ENCODE data around the gene RALGAPA2. TPM values are rescaled to one million over a fixed set of nuclear protein-coding genes. Genes with fewer than 3 reads are reported as not detected.

RALGAPA2 gene
- polyA plus RNA-seq, 1 donor from 2014 or later: 21.8 TPM

DNA sequence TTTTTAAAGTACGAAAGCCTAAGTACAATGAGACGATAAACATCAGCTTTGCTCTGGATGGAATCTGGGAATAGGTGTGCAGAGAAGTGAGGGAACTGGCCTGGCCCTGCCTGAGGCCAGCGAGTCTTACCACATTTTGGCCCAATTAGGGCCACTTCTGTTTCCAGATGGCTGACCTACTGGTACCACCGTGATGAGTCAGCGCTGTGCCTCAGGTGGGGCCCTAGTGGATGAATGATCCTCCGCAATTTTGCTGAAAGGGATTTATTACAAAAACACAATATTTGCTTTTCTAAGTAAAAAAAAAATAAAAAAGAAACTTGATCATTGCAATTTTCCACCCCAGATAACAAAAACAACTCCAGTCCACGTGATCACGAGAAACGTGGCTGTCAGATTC, 322.1 kb downstream of the RALGAPA2 start:
- TF ChIP-seq TAF1 (IDR thresholded peaks at IDR 0.05; ENCODE audit: low read depth) (no peak), POLR2AphosphoS5 (IDR thresholded peaks at IDR 0.05) (no peak), MXI1 (conservative IDR thresholded peaks at IDR 0.05; ENCODE audit: poor library complexity, severe bottlenecking) (no peak), RAD21 (conservative IDR thresholded peaks at IDR 0.05) (no peak)
- TF ChIP-seq, protein P1, sequence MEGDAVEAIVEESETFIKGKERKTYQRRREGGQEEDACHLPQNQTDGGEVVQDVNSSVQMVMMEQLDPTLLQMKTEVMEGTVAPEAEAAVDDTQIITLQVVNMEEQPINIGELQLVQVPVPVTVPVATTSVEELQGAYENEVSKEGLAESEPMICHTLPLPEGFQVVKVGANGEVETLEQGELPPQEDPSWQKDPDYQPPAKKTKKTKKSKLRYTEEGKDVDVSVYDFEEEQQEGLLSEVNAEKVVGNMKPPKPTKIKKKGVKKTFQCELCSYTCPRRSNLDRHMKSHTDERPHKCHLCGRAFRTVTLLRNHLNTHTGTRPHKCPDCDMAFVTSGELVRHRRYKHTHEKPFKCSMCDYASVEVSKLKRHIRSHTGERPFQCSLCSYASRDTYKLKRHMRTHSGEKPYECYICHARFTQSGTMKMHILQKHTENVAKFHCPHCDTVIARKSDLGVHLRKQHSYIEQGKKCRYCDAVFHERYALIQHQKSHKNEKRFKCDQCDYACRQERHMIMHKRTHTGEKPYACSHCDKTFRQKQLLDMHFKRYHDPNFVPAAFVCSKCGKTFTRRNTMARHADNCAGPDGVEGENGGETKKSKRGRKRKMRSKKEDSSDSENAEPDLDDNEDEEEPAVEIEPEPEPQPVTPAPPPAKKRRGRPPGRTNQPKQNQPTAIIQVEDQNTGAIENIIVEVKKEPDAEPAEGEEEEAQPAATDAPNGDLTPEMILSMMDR (IDR thresholded peaks at IDR 0.05; ENCODE audit: poor library complexity, severe bottlenecking): no peak
- TF ChIP-seq, protein P2, sequence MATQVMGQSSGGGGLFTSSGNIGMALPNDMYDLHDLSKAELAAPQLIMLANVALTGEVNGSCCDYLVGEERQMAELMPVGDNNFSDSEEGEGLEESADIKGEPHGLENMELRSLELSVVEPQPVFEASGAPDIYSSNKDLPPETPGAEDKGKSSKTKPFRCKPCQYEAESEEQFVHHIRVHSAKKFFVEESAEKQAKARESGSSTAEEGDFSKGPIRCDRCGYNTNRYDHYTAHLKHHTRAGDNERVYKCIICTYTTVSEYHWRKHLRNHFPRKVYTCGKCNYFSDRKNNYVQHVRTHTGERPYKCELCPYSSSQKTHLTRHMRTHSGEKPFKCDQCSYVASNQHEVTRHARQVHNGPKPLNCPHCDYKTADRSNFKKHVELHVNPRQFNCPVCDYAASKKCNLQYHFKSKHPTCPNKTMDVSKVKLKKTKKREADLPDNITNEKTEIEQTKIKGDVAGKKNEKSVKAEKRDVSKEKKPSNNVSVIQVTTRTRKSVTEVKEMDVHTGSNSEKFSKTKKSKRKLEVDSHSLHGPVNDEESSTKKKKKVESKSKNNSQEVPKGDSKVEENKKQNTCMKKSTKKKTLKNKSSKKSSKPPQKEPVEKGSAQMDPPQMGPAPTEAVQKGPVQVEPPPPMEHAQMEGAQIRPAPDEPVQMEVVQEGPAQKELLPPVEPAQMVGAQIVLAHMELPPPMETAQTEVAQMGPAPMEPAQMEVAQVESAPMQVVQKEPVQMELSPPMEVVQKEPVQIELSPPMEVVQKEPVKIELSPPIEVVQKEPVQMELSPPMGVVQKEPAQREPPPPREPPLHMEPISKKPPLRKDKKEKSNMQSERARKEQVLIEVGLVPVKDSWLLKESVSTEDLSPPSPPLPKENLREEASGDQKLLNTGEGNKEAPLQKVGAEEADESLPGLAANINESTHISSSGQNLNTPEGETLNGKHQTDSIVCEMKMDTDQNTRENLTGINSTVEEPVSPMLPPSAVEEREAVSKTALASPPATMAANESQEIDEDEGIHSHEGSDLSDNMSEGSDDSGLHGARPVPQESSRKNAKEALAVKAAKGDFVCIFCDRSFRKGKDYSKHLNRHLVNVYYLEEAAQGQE (IDR thresholded peaks at IDR 0.05; ENCODE audit: borderline replicate concordance): no peak
- no peaks in the 10 kb centered on the region for H3K79me2 ChIP-seq (replicated peaks; ENCODE audit: insufficient read depth, low read length)
- no peak overlapping the region for H3K4me3 ChIP-seq (ENCODE audit: low read length)
- no peaks in the 10 kb centered on the region for H3F3A ChIP-seq (ENCODE audit: insufficient read depth, low read length, poor library complexity, severe bottlenecking)
- H4K20me1 ChIP-seq (ENCODE audit: insufficient read depth): no peaks in the 10 kb centered on the region
- no peaks in the 10 kb centered on the region for H3K9me3 ChIP-seq (ENCODE audit: low read length)
- no peaks in the 10 kb centered on the region for H3K27me3 ChIP-seq (ENCODE audit: insufficient read depth, low read depth, low read length)
- H2AFZ ChIP-seq (ENCODE audit: low read depth, low read length): no peak overlapping the region
- no peak overlapping the region for H3K27ac ChIP-seq (ENCODE audit: low read length)
- H3K36me3 ChIP-seq (ENCODE audit: insufficient read depth, low read length): no peaks in the 10 kb centered on the region
- H3K9me2 ChIP-seq (ENCODE audit: insufficient read depth, low read length): no peaks in the 10 kb centered on the region
- no peak overlapping the region for H3K4me2 ChIP-seq (ENCODE audit: low read length)
- H3K9ac ChIP-seq (ENCODE audit: low read length): no peak overlapping the region

DNA sequence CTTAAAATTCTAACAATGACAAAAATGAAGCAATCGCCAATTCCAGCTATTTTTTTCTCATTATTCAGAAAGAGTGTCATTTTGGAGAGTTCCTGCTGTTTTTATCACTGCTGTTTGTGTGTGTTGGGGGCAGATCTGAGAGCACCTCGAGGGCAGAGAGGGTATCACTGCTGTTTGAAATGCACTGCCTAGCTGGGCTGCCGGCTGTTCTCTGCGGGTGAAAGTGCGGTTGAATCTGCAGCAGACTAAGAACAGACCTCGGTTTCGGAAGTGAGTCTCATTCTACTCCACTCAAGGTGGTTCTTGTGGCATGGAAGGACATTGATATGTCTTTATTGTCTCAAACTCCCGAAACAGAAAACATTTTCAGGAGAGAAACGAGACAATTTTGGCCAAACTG, 326.3 kb downstream of the RALGAPA2 start:
- no peaks in the 10 kb centered on the region for H3K9me2 ChIP-seq (ENCODE audit: insufficient read depth, low read length)
- no peak overlapping the region for H2AFZ ChIP-seq (ENCODE audit: low read depth, low read length)
- H3K79me2 ChIP-seq (replicated peaks; ENCODE audit: insufficient read depth, low read length): no peaks in the 10 kb centered on the region
- TF ChIP-seq TAF1 (IDR thresholded peaks at IDR 0.05; ENCODE audit: low read depth) (no peak), EZH2 (IDR thresholded peaks at IDR 0.05; ENCODE audit: borderline replicate concordance, insufficient read depth, low read length, poor library complexity, severe bottlenecking) (no peak), RAD21 (conservative IDR thresholded peaks at IDR 0.05) (no peak), EP300 (conservative IDR thresholded peaks at IDR 0.05; ENCODE audit: poor library complexity, severe bottlenecking) (no peak), POLR2AphosphoS5 (IDR thresholded peaks at IDR 0.05) (no peak), MXI1 (conservative IDR thresholded peaks at IDR 0.05; ENCODE audit: poor library complexity, severe bottlenecking) (no peak), SMC3 (conservative IDR thresholded peaks at IDR 0.05; ENCODE audit: poor library complexity) (no peak)
- TF ChIP-seq, protein P2 (IDR thresholded peaks at IDR 0.05; ENCODE audit: borderline replicate concordance): no peak
- TF ChIP-seq, protein P1 (IDR thresholded peaks at IDR 0.05; ENCODE audit: poor library complexity, severe bottlenecking): no peak
- H3K4me2 ChIP-seq (ENCODE audit: low read length): no peak overlapping the region
- H3K27me3 ChIP-seq (ENCODE audit: insufficient read depth, low read depth, low read length): no peaks in the 10 kb centered on the region
- no peak overlapping the region for H3K9ac ChIP-seq (ENCODE audit: low read length)
- H3K9me3 ChIP-seq (ENCODE audit: low read length): no peaks in the 10 kb centered on the region
- no peaks in the 10 kb centered on the region for H3F3A ChIP-seq (ENCODE audit: insufficient read depth, low read length, poor library complexity, severe bottlenecking)
- H3K36me3 ChIP-seq (ENCODE audit: insufficient read depth, low read length): no peaks in the 10 kb centered on the region
- H3K27ac ChIP-seq (ENCODE audit: low read length): no peak overlapping the region
- H3K4me3 ChIP-seq (ENCODE audit: low read length): no peak overlapping the region
- no peaks in the 10 kb centered on the region for H4K20me1 ChIP-seq (ENCODE audit: insufficient read depth)

Measured in neural cell (in vitro differentiated cells).